DMS79 treated with DMSO at 0.1 percent for 48 hours (cell line): Measurements from ENCODE around the gene JAG2.
A peak's percentile ranks its signal among the peaks of the same experiment; 100 is the strongest.
"Not testable (repeated sequence)": the region's sequence is repeated elsewhere in the genome, so short reads cannot be mapped to it uniquely, and the experiment has no call there.

ENCODE experiments used
- DNase-seq: peaks from one replicate; lab custom pipeline; 2025; lab: John Stamatoyannopoulos, UW

Gene JAG2

GRCh38 chr14:105116451-105117256 is 51.9 kb downstream of the JAG2 start:
- no peak for DNase-seq

- DNase-seq: not testable (repeated sequence)
These were observed 59.3 kb downstream of the JAG2 start for GRCh38 chr14:105109243-105109642.

GRCh38 chr14:105108516-105108864 is 60.1 kb downstream of the JAG2 start:
- DNase-seq: no peak

- no peak for DNase-seq
These were observed 60.6 kb downstream of the JAG2 start for GRCh38 chr14:105107781-105108515.

- DNase-seq: no peak
These were observed 61.2 kb downstream of the JAG2 start for GRCh38 chr14:105107351-105107750.

GRCh38 chr14:105105158-105105557 is 63.4 kb downstream of the JAG2 start:
- no peak for DNase-seq

GRCh38 chr14:105102893-105103292 is 65.7 kb downstream of the JAG2 start:
- no peak for DNase-seq

GRCh38 chr14:105102361-105102870 is 66.2 kb downstream of the JAG2 start:
- DNase-seq: no peak

GRCh38 chr14:105100910-105101309 is 67.7 kb downstream of the JAG2 start:
- DNase-seq: no peak

GRCh38 chr14:105099778-105100177 is 68.8 kb downstream of the JAG2 start:
- DNase-seq: no peak

GRCh38 chr14:105098316-105098715 is 70.3 kb downstream of the JAG2 start:
- DNase-seq: no peak

GRCh38 chr14:105097794-105098127 is 70.8 kb downstream of the JAG2 start:
- DNase-seq: no peak

GRCh38 chr14:105096206-105096875 is 72.2 kb downstream of the JAG2 start:
- DNase-seq: no peak

GRCh38 chr14:105095236-105095805 is 73.3 kb downstream of the JAG2 start:
- DNase-seq: no peak

- DNase-seq: no peak
These were observed 74.2 kb downstream of the JAG2 start for GRCh38 chr14:105094193-105094907.

GRCh38 chr14:105093431-105094192 is 75.0 kb downstream of the JAG2 start:
- peak; percentile 21 for DNase-seq

- DNase-seq: no peak
These were observed 75.5 kb downstream of the JAG2 start for GRCh38 chr14:105093038-105093430.

- DNase-seq: no peak
These were observed 76.2 kb downstream of the JAG2 start for GRCh38 chr14:105092171-105093037.

- DNase-seq: peak; percentile 61
These were observed 76.9 kb downstream of the JAG2 start for GRCh38 chr14:105091517-105092170.
